AG04449 (cell line): ENCODE measurements around the gene UVRAG.
"Not testable (repeated sequence)": the region's sequence is repeated elsewhere in the genome, so short reads cannot be mapped to it uniquely, and the experiment has no call there.

Source experiments
- CTCF ChIA-PET: fragments of 350-600 bp; formaldehyde crosslinking; extraction: SDS; loops from one replicate; lab custom pipeline; 2021; ENCODE audit warnings: antibody characterized with exemption; lab: Yijun Ruan, JAX
- POLR2A ChIA-PET: fragments of 400-600, 350-600 bp; formaldehyde crosslinking; extraction: SDS; loops from one replicate; lab custom pipeline; 2020; ENCODE audit warnings: antibody characterized with exemption, inconsistent platforms; lab: Yijun Ruan, JAX
- DNase-seq: peaks from one replicate; pipeline ENCODE4 v3.0.0-alpha.2; 2010; ENCODE audit warnings: low read depth, low spot score
- H3K4me3 ChIP-seq: 2 replicates; pipeline ENCODE4 v1.5.1; 2011; ENCODE audit warnings: low read depth, mild to moderate bottlenecking, control low read depth, low read length
- CTCF ChIP-seq: IDR thresholded peaks from one replicate; pipeline ENCODE4 v1.5.1; 2011; ENCODE audit warnings: mild to moderate bottlenecking, moderate library complexity, low read length, control low read depth, inconsistent platforms; ENCODE audit not compliant: insufficient read depth; ENCODE audit errors: missing control alignments

UVRAG gene

GRCh38 chr11:75930534-75930933 lies 115.5 kb downstream of the UVRAG start:
- no peak for DNase-seq
- no peak overlapping the region for H3K4me3 ChIP-seq
- TF ChIP-seq CTCF = no peak
- ChIA-PET CTCF (no interaction called here), POLR2A (no interaction called here)

GRCh38 chr11:75931124-75931523 lies 116.1 kb downstream of the UVRAG start:
- DNase-seq = no peak
- no peak for TF ChIP-seq CTCF
- ChIA-PET POLR2A (no interaction called here), CTCF (no interaction called here)
- no peak overlapping the region for H3K4me3 ChIP-seq

- H3K4me3 ChIP-seq, DNase-seq, POLR2A ChIA-PET, CTCF ChIA-PET: not testable (repeated sequence)
These were observed 118.7 kb downstream of the UVRAG start for GRCh38 chr11:75933736-75934135.

- DNase-seq = no peak
- no peak overlapping the region for H3K4me3 ChIP-seq
- POLR2A ChIA-PET = no interaction called here
- CTCF ChIA-PET = no interaction called here
- TF ChIP-seq CTCF = no peak
These were observed 119.8 kb downstream of the UVRAG start for GRCh38 chr11:75934851-75935250.

GRCh38 chr11:75938543-75938942 lies 123.5 kb downstream of the UVRAG start:
- CTCF ChIA-PET = interaction anchor here (0.6 kb wide), 1 partner anchor 12 kb away, joined by 3 read pairs; no protein-coding TSS in a partner anchor
- no peak for DNase-seq
- POLR2A ChIA-PET = no interaction called here
- no peak for TF ChIP-seq CTCF
- no peak overlapping the region for H3K4me3 ChIP-seq

GRCh38 chr11:75939516-75939915 lies 124.5 kb downstream of the UVRAG start:
- no peak for TF ChIP-seq CTCF
- no peak overlapping the region for H3K4me3 ChIP-seq
- ChIA-PET CTCF (interaction anchor here (0.6 to 1.0 kb wide), 2 partner anchors 11 to 268 kb away, joined by 3 read pairs; no protein-coding TSS in a partner anchor), POLR2A (no interaction called here)
- DNase-seq = no peak

GRCh38 chr11:75939992-75940391 lies 125.0 kb downstream of the UVRAG start:
- no peak for TF ChIP-seq CTCF
- no peak for DNase-seq
- H3K4me3 ChIP-seq = no peak overlapping the region
- POLR2A ChIA-PET = no interaction called here
- CTCF ChIA-PET = no interaction called here
